Measurements from ENCODE around the gene LDB2. TPM values are rescaled to one million over a fixed set of nuclear protein-coding genes. Genes with fewer than 3 reads are reported as not detected.

The LDB2 gene
- total RNA-seq, 1 donor from 2014 or later, result 60.4 TPM

GRCh38 chr4:16884673-16885460 is 13.6 kb downstream of the LDB2 start:
- DNase-seq, result no peak

GRCh38 chr4:16883806-16884205 is 14.6 kb downstream of the LDB2 start:
- no peak for DNase-seq

- no peak for DNase-seq
Observed at GRCh38 chr4:16881151-16881884, 17.1 kb downstream of the LDB2 start.

- DNase-seq, result no peak
Observed at GRCh38 chr4:16875487-16875886, 23.0 kb downstream of the LDB2 start.

- no peak for DNase-seq
Observed at GRCh38 chr4:16869594-16870245, 28.7 kb downstream of the LDB2 start.

GRCh38 chr4:16868674-16869073 is 29.8 kb downstream of the LDB2 start:
- no peak for DNase-seq

GRCh38 chr4:16867827-16868226 is 30.6 kb downstream of the LDB2 start:
- no peak for DNase-seq

- no peak for DNase-seq
Observed at GRCh38 chr4:16866974-16867373, 31.5 kb downstream of the LDB2 start.

GRCh38 chr4:16865897-16866283 is 32.6 kb downstream of the LDB2 start:
- no peak for DNase-seq

- no peak for DNase-seq
Observed at GRCh38 chr4:16865209-16865896, 33.1 kb downstream of the LDB2 start.

GRCh38 chr4:16864199-16864598 is 34.2 kb downstream of the LDB2 start:
- DNase-seq, result no peak

- DNase-seq, result no peak
Observed at GRCh38 chr4:16862697-16863096, 35.7 kb downstream of the LDB2 start.

- DNase-seq, result peak; percentile 46
Observed at GRCh38 chr4:16860516-16860915, 37.9 kb downstream of the LDB2 start.

GRCh38 chr4:16859031-16859430 is 39.4 kb downstream of the LDB2 start:
- no peak for DNase-seq

- no peak for DNase-seq
Observed at GRCh38 chr4:16858275-16858752, 40.1 kb downstream of the LDB2 start.

GRCh38 chr4:16857425-16857824 is 41.0 kb downstream of the LDB2 start:
- no peak for DNase-seq

GRCh38 chr4:16853640-16854039 is 44.8 kb downstream of the LDB2 start:
- no peak for DNase-seq

- DNase-seq, result no peak
Observed at GRCh38 chr4:16852644-16853043, 45.8 kb downstream of the LDB2 start.

GRCh38 chr4:16852228-16852627 is 46.2 kb downstream of the LDB2 start:
- no peak for DNase-seq

- no peak for DNase-seq
Observed at GRCh38 chr4:16846540-16847117, 51.8 kb downstream of the LDB2 start.

- DNase-seq, result no peak
Observed at GRCh38 chr4:16844816-16845586, 53.4 kb downstream of the LDB2 start.

Data from skin of body (tissue), 2 donors.